ENCODE results near the gene THADA. TPM values are rescaled to one million over a fixed set of nuclear protein-coding genes. Genes with fewer than 3 reads are reported as not detected.

The THADA gene
- total RNA-seq, 1 experiment from 2014 or later: 20.1 TPM

GRCh38 chr2:43480874-43481273, 115.0 kb downstream of the THADA start:
- H4K91ac ChIP-seq (ENCODE audit: insufficient read length, low read depth, low read length): no peak overlapping the region
- H3K9ac ChIP-seq (ENCODE audit: extremely low read depth, insufficient read length, low read length): no peak overlapping the region
- H4K8ac ChIP-seq (replicated peaks; ENCODE audit: insufficient read length, low read depth, low read length): no peak overlapping the region
- Mint-ChIP-seq H3K27me3 (ENCODE audit: low read depth) (no peaks in the 10 kb centered on the region), H3K9me3 (no peaks in the 10 kb centered on the region), H3K4me3 (no peak overlapping the region), H3K27ac (no peak overlapping the region), H3K36me3 (ENCODE audit: insufficient read depth in 1 of 3, low read depth in 3 of 3) (no peaks in the 10 kb centered on the region), H3K4me1 (peaks cover 2 to 6% of the 10 kb centered on the region in 2 experiments; a peak in 3 of 4 replicates)
- H3K4me2 ChIP-seq (ENCODE audit: insufficient read depth, insufficient read length, low read length): no peak overlapping the region
- no peak overlapping the region for H2BK12ac ChIP-seq (ENCODE audit: insufficient read length, low read depth, low read length)
- WGBS (ENCODE audit: extremely low coverage, insufficient read length, low lambda C conversion rate): no CpG with 5 or more reads among the region's 3 CpGs
- no peak overlapping the region for H3K18ac ChIP-seq (ENCODE audit: insufficient read length, low read depth, low read length)
- H2AK5ac ChIP-seq (ENCODE audit: insufficient read length, low read length): no peak overlapping the region
- H3K9me3 ChIP-seq (ENCODE audit: control insufficient read depth, low read depth, low read length): no peaks in the 10 kb centered on the region
- no peak overlapping the region for H2AFZ ChIP-seq (ENCODE audit: low read length)
- H2BK15ac ChIP-seq (ENCODE audit: low read depth, low read length): no peak overlapping the region
- no peak overlapping the region for H3K56ac ChIP-seq (ENCODE audit: insufficient read length, low read depth, low read length)
- no peak overlapping the region for H3K27ac ChIP-seq (ENCODE audit: insufficient read length, low read depth, low read length)
- H3T11ph ChIP-seq (ENCODE audit: low read length): no peak overlapping the region
- H2BK20ac ChIP-seq (ENCODE audit: low read depth, low read length, poor library complexity, severe bottlenecking): no peak overlapping the region
- H3K27me3 ChIP-seq (ENCODE audit: insufficient read depth, low read length): no peaks in the 10 kb centered on the region
- DNase-seq: no peak
- no peak overlapping the region for H3K4ac ChIP-seq (ENCODE audit: low read depth, low read length)
- H4K5ac ChIP-seq (ENCODE audit: insufficient read length, low read depth, low read length): no peak overlapping the region
- H4K20me1 ChIP-seq (ENCODE audit: control insufficient read depth, insufficient read depth, insufficient read length): no peaks in the 10 kb centered on the region
- no peak overlapping the region for H2BK5ac ChIP-seq (ENCODE audit: insufficient read length, low read length)
- no peaks in the 10 kb centered on the region for H3K23me2 ChIP-seq (ENCODE audit: insufficient read length, low read depth, low read length, poor library complexity, severe bottlenecking)
- no peaks in the 10 kb centered on the region for H3K4me1 ChIP-seq (ENCODE audit: insufficient read depth, low read length)
- TF ChIP-seq CTCF (conservative IDR thresholded peaks at IDR 0.05): no peak
- H3K23ac ChIP-seq (ENCODE audit: insufficient read length, low read depth, low read length): no peak overlapping the region
- H3K79me1 ChIP-seq (ENCODE audit: insufficient read depth, low read depth, low read length, poor library complexity, severe bottlenecking): no peaks in the 10 kb centered on the region
- H3K14ac ChIP-seq (ENCODE audit: insufficient read depth, low read length): no peak overlapping the region
- H3K79me2 ChIP-seq (ENCODE audit: insufficient read depth, low read length): no peaks in the 10 kb centered on the region
- H2BK120ac ChIP-seq (ENCODE audit: low read depth, low read length, poor library complexity, severe bottlenecking): no peak overlapping the region

Data from H9 (cell line).